ENCODE results near the gene INPP4A. TPM values are rescaled to one million over a fixed set of nuclear protein-coding genes. Genes with fewer than 3 reads are reported as not detected.

The INPP4A gene
- total and polyA plus RNA-seq, 9 of the 15 experiments (the other 6 are each of a cell fraction or from before 2014, with no cell fraction given): 1.8 to 15.7 (median 8.3) TPM

GRCh38 chr2:98509542-98510321 lies 65.1 kb downstream of the INPP4A start (continued):
- TF ChIP-seq ATF6 (CRISPR knock-in tag; IDR thresholded peaks at IDR 0.05): peak; percentile 21; the same call in 1 of the 2 replicates
- peak; percentile 33; the same call in 1 of the 2 replicates for TF ChIP-seq DPF2 (IDR thresholded peaks at IDR 0.05)
- 0 out of 2 replicates have a peak, but pooled peaks have one; percentile 51 for TF ChIP-seq ZNF197 (CRISPR knock-in tag; IDR thresholded peaks at IDR 0.05; ENCODE audit: low read depth)

- Histone ChIP-seq H3K4me1 (replicated peaks in 1 of 2; ENCODE audit: control insufficient read depth in 2 of 2, insufficient read depth in 2 of 2, low read length in 2 of 2) (peaks cover 60 to 70% of the 10 kb centered on the region in 2 experiments), H3K79me2 (ENCODE audit: control insufficient read depth, insufficient read depth, low read length) (peaks cover 27% of the 10 kb centered on the region; the same call in 2 of the 3 replicates), H3K9me3 (replicated peaks; ENCODE audit: control insufficient read depth, insufficient read depth, low read depth, low read length) (no peaks in the 10 kb centered on the region), H3K4me3 (no peak overlapping the region), H2AFZ (ENCODE audit: low read depth, low read length) (no peak overlapping the region), H3K27me3 (ENCODE audit: control insufficient read depth in 2 of 2, insufficient read depth in 2 of 2, low read length in 2 of 2) (no peaks in the 10 kb centered on the region), H3K27ac (ENCODE audit: extremely low read depth, low read depth, low read length) (peak overlapping the region; percentile 93; the same call in 2 of the 3 replicates), H4K20me1 (replicated peaks; ENCODE audit: control insufficient read depth, insufficient read depth, low read length) (no peaks in the 10 kb centered on the region), H3K36me3 (ENCODE audit: control insufficient read depth, insufficient read depth, low read length) (peaks cover 5% of the 10 kb centered on the region; the same call in 2 of the 3 replicates), H3K9ac (ENCODE audit: insufficient read depth in 1 of 2, low read depth in 2 of 2, low read length in 2 of 2) (peak overlapping the region; percentile 31 to 45; a peak in 2 of 4 replicates), H3K4me2 (ENCODE audit: insufficient read depth, low read length) (peak overlapping the region; percentile 78), H3K9me1 (ENCODE audit: control insufficient read depth, insufficient read depth, low read length) (peaks cover 6% of the 10 kb centered on the region)
- CTCF ChIA-PET (ENCODE audit: low intra/inter-chr PET ratio): no interaction called here
- no peak for ATAC-seq
- no peak for FAIRE-seq
- POLR2A ChIA-PET: no interaction called here
- intact Hi-C loops (cut with micrococcal nuclease): no loop called here
- TF ChIP-seq ZNF347 (CRISPR knock-in tag; IDR thresholded peaks at IDR 0.05; ENCODE audit: low read depth) (no peak), ZNF12 (CRISPR knock-in tag; IDR thresholded peaks at IDR 0.05) (peak; percentile 91)
- BruUV-seq (replicated peaks): no TSS peak
- WGBS (ENCODE audit: insufficient coverage, low coverage, missing lambda C conversion rate): 68% methylated on average over 2 of the region's 2 CpGs
- in situ Hi-C loops (cut with MboI): no loop called here
- DNase-seq (ENCODE audit: extremely low read depth in 1 of 4, low spot score in 3 of 4): no peak
Measured at GRCh38 chr2:98510322-98510662, 65.6 kb downstream of the INPP4A start.
